ENCODE measurements around the gene WDR45B. TPM values are rescaled to one million over a fixed set of nuclear protein-coding genes. Genes with fewer than 3 reads are reported as not detected.

WDR45B gene
- 75.5 and 78.4 TPM in 2 replicates for total RNA-seq (2014; rRNA removed; shearing (Covaris generic))
- 75.8 and 89.2 TPM in 2 replicates for polyA plus RNA-seq (2015; cell fraction: cytosol; rRNA removed)
- polyA plus RNA-seq (2015; cell fraction: nucleus; rRNA removed): 114 and 134 TPM in 2 replicates

DNA sequence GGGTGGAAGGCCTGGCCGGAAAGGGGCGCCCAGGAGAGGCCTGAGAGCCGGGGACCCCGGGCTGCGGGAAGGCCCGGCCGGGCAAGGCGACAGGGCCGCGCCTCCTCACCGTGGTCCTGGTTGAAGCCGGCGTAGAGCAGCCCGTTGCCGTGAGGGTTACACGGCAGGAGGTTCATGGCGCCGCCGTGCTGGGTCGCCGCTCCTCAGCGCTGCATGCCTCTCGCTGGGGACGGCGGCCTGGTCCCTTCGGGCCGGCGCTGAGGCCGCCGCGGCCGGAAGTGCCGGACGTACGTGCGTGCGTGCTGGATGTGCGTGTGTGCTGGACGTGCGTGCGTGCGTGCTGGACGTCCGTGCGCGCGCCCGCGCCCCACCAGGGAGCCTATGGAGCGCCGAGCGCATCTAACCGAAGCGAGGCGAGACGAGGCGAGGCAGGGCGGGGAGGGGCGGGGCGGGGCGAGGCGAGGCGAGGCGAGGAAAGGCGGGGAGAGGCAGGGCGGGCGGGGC lies at the start of gene WDR45B:
WDR45B (minus strand) TSS at position 280 of the 504 bp plus-strand sequence; CDS start at position 176, 104 bp downstream.
- DNase-seq (ENCODE audit: low read depth, low spot score): peak; percentile 93
- in situ Hi-C loops (cut with HindIII; ENCODE audit: low pct_unique_long_range_greater_than_20kb, low sequenced_read_pairs): no loop called here

- no peak for DNase-seq (ENCODE audit: low read depth, low spot score)
- in situ Hi-C loops (cut with HindIII; ENCODE audit: low pct_unique_long_range_greater_than_20kb, low sequenced_read_pairs): no loop called here
These were observed 49.5 kb upstream of the WDR45B start for GRCh38 chr17:82697808-82698064.

DNA sequence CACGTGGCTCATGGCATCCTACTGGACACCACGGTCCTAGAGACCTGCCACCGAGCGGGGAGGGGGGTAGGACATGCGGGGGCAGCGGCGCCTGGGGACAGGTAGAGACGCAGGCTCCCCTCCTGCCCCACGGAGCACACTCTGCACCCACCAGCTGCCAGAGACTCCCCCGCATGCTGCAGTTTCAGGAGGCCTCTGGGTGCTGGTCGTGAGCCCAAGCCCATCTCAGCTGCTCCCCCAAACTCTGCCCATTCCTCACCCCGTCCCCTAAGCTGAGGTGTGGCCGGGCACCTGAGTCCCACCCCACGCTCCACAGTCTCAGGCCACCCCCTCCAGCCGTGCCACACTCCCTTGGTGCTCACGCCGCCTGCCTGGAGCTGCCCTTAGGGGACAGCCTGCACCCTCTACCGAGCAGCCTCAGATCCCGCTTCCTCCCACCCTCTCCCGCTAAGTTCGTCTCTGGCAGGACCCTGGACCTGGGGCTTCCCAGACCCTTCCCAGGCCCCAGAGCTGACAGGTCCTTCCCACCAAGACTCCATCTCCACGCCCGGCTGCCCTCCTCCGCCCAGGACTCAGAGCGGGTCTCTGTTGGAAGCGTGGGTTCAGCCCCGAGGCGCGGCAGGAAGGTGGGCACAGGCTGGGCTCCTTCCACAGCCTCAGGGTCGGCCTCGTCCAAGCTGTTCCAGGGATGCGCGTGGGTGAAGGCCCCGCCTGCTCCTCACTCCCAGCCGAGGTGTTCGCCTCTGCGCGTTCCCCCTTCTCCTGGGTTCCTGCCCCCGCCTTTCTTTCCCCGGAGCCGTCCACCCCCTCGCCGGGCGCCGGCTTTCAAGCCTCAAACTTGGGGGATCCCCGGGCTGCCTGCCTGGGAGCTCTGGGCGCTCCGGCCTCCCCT lies 48.9 kb upstream of the WDR45B start:
- no peak for DNase-seq (ENCODE audit: low read depth, low spot score)
- in situ Hi-C loops (cut with HindIII; ENCODE audit: low pct_unique_long_range_greater_than_20kb, low sequenced_read_pairs): no loop called here

DNA sequence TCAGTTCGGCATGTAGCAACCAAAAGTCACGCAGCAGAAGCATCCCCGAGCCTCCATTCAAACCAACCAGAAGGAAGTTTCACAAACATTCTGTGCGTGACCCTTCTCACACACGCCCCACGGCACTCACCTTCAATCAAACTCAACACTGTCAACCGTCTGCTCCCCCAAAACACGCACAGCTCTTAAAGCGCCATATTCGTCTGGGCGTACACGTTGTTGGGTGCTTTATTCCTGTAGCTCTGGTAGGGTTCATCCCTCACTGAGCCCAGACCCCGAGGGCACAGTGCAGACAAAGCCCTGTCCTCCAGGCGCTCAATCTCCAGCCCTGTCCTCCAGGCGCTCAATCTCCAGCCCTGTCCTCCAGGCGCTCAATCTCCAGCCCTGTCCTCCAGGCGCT lies 48.0 kb upstream of the WDR45B start:
- DNase-seq (ENCODE audit: low read depth, low spot score): no peak
- in situ Hi-C loops (cut with HindIII; ENCODE audit: low pct_unique_long_range_greater_than_20kb, low sequenced_read_pairs): no loop called here

GRCh38 chr17:82694647-82695046 lies 46.4 kb upstream of the WDR45B start:
- in situ Hi-C loops (cut with HindIII; ENCODE audit: low pct_unique_long_range_greater_than_20kb, low sequenced_read_pairs): no loop called here
- no peak for DNase-seq (ENCODE audit: low read depth, low spot score)

DNA sequence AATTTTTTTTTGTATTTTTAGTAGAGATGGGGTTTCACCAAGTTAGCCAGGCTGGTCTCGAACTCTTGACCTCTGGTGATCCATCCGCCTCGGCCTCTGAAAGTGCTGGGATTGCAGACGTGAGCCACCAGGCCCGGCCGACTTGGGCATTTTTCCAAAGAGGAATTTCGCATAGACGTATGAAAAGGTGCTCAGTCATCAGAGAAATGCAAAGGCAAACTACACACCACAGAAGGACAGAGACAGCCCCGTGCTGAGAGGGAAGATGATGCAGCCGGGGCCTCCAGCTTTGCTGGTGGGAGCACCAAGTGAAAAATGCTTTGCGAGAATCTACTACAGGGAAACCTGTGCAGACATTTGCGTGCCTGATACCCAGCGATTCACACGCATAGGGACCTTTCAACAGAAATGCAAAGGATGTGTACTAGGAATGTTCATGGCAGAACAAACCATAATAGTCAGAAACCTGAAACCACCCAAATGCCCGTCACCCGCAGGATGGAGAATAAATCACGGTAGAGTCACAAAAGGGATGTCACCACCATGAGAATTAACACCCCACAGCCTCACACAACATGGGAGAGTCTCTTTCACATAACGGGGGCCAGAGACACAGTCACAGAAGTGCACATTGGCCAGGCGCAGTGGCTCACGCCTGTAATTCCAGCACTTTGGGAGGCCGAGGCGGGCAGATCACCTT lies 45.1 kb upstream of the WDR45B start:
- in situ Hi-C loops (cut with HindIII; ENCODE audit: low pct_unique_long_range_greater_than_20kb, low sequenced_read_pairs): no loop called here

GRCh38 chr17:82692268-82692667 lies 44.0 kb upstream of the WDR45B start:
- in situ Hi-C loops (cut with HindIII; ENCODE audit: low pct_unique_long_range_greater_than_20kb, low sequenced_read_pairs): no loop called here
- no peak for DNase-seq (ENCODE audit: low read depth, low spot score)

More for the DNA sequence above, 45.1 kb upstream of the WDR45B start:
- DNase-seq (ENCODE audit: low read depth, low spot score): no peak

DNA sequence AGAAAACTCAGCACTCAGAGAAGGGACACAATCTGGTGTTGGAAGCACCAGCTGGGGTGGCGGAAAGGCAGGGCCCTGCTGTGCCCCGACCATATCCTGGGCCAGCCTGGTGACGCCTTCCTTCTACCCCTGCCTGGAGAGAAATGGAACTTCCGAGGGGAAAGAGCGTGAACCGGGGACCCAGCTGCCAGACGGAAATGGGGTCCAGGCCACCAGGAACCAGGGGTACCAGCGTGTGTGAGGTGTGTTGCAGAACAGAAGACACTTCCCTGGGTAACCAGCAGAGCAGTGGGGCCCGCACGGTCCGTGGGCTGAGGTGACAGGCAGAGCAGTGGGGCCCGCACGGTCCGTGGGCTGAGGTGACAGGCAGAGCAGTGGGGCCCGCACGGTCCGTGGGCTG lies 43.5 kb upstream of the WDR45B start:
- in situ Hi-C loops (cut with HindIII; ENCODE audit: low pct_unique_long_range_greater_than_20kb, low sequenced_read_pairs): no loop called here
- no peak for DNase-seq (ENCODE audit: low read depth, low spot score)

DNA sequence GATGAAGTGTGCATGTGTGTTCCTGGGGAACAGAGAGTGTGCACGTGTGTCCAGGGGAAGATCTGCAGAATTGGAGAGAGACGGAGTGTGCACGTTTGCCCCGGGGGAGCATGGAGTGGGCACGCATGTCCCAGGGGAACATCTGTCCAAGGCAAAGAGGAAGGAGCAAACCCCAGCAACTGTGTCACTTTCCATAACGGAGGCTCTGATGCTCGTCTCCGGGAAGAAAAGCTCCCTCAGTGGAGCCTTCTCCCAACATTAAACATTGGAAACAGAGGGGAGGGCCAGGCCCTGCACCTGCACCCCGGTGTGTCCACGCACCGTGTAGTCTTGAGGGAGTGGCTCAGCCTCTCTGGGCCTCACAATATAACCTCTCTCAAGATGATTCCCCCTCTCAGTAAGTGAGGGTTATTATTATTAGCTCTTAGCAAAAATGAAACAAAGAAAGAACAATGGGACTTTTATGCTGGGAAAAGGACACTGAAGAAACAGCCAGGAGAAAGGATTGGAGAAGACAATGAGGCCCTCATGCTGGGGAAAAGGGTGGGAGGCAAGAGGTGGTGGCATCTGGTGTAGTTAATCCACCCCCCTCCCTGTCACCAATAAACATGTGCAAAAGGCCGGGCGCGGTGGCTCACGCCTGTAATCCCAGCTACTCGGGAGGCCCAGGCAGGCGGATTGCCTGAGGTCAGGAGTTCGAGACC lies 42.7 kb upstream of the WDR45B start:
- in situ Hi-C loops (cut with HindIII; ENCODE audit: low pct_unique_long_range_greater_than_20kb, low sequenced_read_pairs): no loop called here
- peak; percentile 59 for DNase-seq (ENCODE audit: low read depth, low spot score)

- DNase-seq (ENCODE audit: low read depth, low spot score): no peak
- in situ Hi-C loops (cut with HindIII; ENCODE audit: low pct_unique_long_range_greater_than_20kb, low sequenced_read_pairs): no loop called here
These were observed 40.8 kb upstream of the WDR45B start for GRCh38 chr17:82689077-82689476.

- in situ Hi-C loops (cut with HindIII; ENCODE audit: low pct_unique_long_range_greater_than_20kb, low sequenced_read_pairs): no loop called here
- DNase-seq (ENCODE audit: low read depth, low spot score): no peak
These were observed 39.6 kb upstream of the WDR45B start for GRCh38 chr17:82687871-82688270.

- DNase-seq (ENCODE audit: low read depth, low spot score): peak; percentile 21
- in situ Hi-C loops (cut with HindIII; ENCODE audit: low pct_unique_long_range_greater_than_20kb, low sequenced_read_pairs): no loop called here
These were observed 39.2 kb upstream of the WDR45B start for GRCh38 chr17:82687375-82687861.

DNA sequence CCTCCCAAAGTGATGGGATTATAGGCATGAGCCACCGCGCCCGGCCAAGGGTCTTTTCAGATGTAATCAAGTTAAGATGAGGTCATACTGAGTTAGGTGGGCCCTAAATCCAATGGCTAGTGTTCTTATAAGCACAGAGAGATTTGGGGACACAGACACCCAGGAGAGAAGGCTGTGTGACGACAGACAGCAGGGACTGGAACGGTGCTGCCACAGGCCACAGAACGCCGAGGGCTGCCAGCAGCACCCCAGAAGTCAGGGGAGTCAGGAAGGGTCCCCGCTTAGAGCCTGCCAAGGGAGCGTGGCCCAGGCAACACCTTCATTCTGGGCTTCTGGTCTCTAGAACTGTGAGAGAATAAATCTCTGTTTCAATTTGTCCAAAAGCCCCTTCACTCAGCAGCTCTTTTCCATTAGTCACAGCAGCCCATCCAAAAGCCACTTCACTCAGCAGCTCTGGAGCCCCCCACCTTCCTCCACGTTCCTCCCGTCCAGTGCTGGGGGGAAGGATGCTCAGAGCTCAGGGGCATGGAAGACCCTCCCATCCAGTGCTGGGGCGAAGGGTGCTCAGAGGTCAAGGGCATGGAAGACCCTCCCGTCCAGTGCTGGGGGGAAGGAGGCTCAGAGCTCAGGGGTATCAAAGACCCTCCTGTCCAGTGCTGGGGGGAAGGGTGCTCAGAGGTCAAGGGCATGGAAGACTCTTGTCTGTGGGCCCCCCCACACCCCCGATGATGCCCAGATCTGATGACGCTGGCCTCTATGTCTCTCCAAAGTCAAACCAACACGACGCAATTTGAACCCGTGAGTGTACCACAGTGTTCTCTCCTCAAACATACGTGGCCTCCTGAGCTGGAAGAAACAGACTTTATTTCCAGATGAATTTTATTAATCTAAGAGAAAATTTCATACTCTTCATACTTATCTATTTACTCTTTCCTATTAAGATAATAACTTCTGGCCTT lies 38.4 kb upstream of the WDR45B start:
- DNase-seq (ENCODE audit: low read depth, low spot score): no peak
- in situ Hi-C loops (cut with HindIII; ENCODE audit: low pct_unique_long_range_greater_than_20kb, low sequenced_read_pairs): no loop called here

GRCh38 chr17:82685291-82685690 lies 37.0 kb upstream of the WDR45B start:
- no peak for DNase-seq (ENCODE audit: low read depth, low spot score)
- in situ Hi-C loops (cut with HindIII; ENCODE audit: low pct_unique_long_range_greater_than_20kb, low sequenced_read_pairs): no loop called here

GRCh38 chr17:82684228-82684841 lies 36.1 kb upstream of the WDR45B start:
- in situ Hi-C loops (cut with HindIII; ENCODE audit: low pct_unique_long_range_greater_than_20kb, low sequenced_read_pairs): no loop called here
- DNase-seq (ENCODE audit: low read depth, low spot score): no peak

DNA sequence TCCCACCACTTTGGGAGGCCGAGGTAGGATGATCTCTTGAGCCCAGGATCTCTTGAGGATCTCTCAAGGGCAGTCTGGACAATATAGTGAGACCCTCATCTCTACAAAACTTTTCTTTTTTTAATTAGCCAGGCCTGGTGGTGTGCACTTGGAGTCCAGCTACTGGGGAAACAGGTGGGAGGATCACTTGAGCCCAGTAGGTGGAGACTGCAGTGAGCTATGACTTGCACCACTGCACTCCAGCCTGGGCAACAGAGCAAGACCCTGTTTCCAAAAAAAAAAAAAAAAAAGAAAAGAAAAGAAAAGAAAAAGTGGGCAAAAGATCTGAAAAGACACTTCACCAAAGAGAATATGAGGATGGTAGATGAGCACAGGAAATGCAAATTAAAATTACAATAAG lies 35.3 kb upstream of the WDR45B start:
- no peak for DNase-seq (ENCODE audit: low read depth, low spot score)
- in situ Hi-C loops (cut with HindIII; ENCODE audit: low pct_unique_long_range_greater_than_20kb, low sequenced_read_pairs): no loop called here

GRCh38 chr17:82681547-82681946 lies 33.3 kb upstream of the WDR45B start:
- in situ Hi-C loops (cut with HindIII; ENCODE audit: low pct_unique_long_range_greater_than_20kb, low sequenced_read_pairs): no loop called here
- DNase-seq (ENCODE audit: low read depth, low spot score): no peak
